ENCODE results near the gene COLEC12.

The COLEC12 gene

DNA sequence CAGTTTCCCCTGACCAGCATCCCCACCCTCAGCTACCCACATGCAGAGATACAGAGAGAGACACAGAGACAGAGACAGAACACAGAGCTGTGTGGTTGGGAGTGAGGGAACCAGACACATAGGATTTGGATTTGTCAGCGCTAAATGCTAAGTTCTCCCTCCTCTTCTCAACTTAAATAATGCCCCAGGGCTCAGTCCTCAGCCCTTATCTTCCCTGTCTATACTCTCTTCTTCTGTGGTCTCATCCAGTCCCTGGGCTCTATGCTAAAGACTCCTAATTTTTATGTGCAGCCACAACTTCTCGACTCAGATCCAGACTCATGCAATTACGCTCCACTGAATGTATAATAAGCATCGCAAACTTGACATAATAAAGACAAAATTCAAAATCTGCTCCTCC lies 47.1 kb downstream of the COLEC12 start:
- Histone ChIP-seq H3K4me3 (ENCODE audit: low read depth, low read length) (no peak overlapping the region), H3K27ac (no peak overlapping the region), H3K36me3 (replicated peaks) (no peaks in the 10 kb centered on the region), H3K27me3 (replicated peaks) (no peaks in the 10 kb centered on the region)
- DNase-seq: no peak
- no peak for TF ChIP-seq CTCF (IDR thresholded peaks at IDR 0.05; ENCODE audit: low read depth, low read length, missing control alignments)
- in situ Hi-C loops (cut with HindIII; ENCODE audit: low pct_ligation_motif_present, low sequenced_read_pairs): no loop called here

DNA sequence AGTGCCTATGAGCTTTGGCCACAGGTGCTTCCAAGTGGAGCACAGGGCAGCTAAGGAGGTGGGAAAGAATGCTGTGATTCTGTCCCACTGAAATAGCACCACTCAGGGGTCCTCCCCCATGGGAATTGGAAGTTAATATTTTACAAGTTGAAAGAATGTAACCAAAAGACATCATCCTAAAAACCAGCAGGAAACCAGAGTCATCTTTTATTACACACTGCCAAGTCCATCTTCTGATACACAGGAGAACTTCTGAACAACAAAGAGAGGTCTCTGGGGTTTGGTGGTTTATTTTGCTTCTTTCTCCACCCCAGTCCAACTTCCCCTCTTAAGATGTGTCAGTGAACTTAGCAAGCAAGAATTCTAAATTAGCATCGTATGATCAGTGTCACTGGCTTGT lies 47.7 kb downstream of the COLEC12 start:
- no peaks in the 10 kb centered on the region for H3K36me3 ChIP-seq (replicated peaks)
- in situ Hi-C loops (cut with HindIII; ENCODE audit: low pct_ligation_motif_present, low sequenced_read_pairs): no loop called here

GRCh38 chr18:449374-449773 lies 51.1 kb downstream of the COLEC12 start:
- TF ChIP-seq CTCF (IDR thresholded peaks at IDR 0.05; ENCODE audit: low read depth, low read length, missing control alignments): no peak
- in situ Hi-C loops (cut with HindIII; ENCODE audit: low pct_ligation_motif_present, low sequenced_read_pairs): no loop called here
- no peak for DNase-seq
- no peaks in the 10 kb centered on the region for H3K36me3 ChIP-seq (replicated peaks)
- H3K27me3 ChIP-seq (replicated peaks): no peaks in the 10 kb centered on the region
- no peak overlapping the region for H3K27ac ChIP-seq
- H3K4me3 ChIP-seq (ENCODE audit: low read depth, low read length): no peak overlapping the region

More for the DNA sequence above, 47.7 kb downstream of the COLEC12 start:
- DNase-seq: no peak
- H3K4me3 ChIP-seq (ENCODE audit: low read depth, low read length): no peak overlapping the region
- H3K27me3 ChIP-seq (replicated peaks): no peaks in the 10 kb centered on the region
- TF ChIP-seq CTCF (IDR thresholded peaks at IDR 0.05; ENCODE audit: low read depth, low read length, missing control alignments): no peak
- H3K27ac ChIP-seq: no peak overlapping the region

DNA sequence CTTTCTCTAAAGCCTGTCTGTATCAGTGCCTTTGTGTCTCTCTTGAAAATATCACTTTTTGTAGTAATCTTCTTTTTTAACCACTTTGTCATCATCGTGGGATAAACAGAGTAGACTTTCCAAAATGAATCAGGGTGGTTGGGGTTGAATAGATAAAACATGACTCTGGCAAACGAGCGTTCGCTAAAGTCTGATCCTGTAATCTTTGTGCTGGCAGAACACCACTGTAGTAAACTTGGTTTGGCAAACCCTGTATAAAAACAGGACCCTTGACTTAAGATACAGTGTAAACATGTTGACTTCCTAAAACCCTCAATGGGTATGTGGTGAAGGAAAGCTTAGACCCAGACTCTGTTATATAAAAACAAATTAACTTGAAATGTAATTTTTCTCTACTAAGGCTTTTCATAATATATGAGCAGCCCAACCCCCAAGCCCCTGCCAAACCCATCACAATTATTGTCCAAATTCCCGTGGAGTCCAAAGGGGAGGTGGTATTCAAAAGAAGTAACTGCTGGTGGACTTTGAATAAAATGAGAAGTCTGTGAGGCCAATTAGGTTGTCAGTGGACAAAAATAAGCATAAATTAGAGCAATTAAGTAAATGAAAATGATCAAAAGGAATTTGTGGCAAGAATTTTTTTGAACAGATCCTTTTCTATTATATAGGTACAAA lies 52.2 kb downstream of the COLEC12 start:
- no peak for TF ChIP-seq CTCF (IDR thresholded peaks at IDR 0.05; ENCODE audit: low read depth, low read length, missing control alignments)
- no peak overlapping the region for H3K27ac ChIP-seq
- H3K27me3 ChIP-seq (replicated peaks): no peaks in the 10 kb centered on the region
- H3K36me3 ChIP-seq (replicated peaks): no peaks in the 10 kb centered on the region
- H3K4me3 ChIP-seq (ENCODE audit: low read depth, low read length): no peak overlapping the region
- no peak for DNase-seq
- in situ Hi-C loops (cut with HindIII; ENCODE audit: low pct_ligation_motif_present, low sequenced_read_pairs): no loop called here

DNA sequence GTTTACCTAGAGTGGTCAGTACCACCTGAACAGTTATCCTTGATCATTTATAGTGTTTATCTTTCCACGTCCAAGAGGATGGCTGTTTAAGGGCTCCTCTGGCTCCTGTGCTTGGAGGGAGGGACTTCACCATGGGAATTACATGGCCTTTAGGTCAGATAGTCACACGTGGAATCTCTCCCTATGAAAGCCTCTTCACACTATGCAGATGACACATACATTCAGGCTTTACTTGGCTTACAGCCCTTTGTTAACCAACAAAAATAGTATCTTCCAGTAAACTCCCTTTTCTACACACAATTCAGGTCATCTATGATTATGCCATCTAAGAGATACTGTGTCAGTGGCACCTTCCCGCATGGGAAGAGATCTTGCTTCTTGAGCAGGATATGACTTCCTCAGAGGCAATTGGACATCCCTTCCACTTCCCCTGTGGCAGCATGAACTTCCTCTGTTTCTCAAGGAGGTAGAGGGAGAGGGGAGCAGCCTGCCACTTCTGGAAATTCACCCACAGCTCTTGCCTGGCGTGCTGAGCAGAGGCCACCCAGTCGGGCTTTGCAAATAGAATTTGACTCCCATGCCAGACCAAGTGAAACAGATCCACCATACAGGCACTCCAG lies 53.5 kb downstream of the COLEC12 start:
- Histone ChIP-seq H3K27ac (no peak overlapping the region), H3K27me3 (replicated peaks) (no peaks in the 10 kb centered on the region), H3K36me3 (replicated peaks) (no peaks in the 10 kb centered on the region), H3K4me3 (ENCODE audit: low read depth, low read length) (no peak overlapping the region)
- DNase-seq: peak; percentile 43
- in situ Hi-C loops (cut with HindIII; ENCODE audit: low pct_ligation_motif_present, low sequenced_read_pairs): no loop called here
- TF ChIP-seq CTCF (IDR thresholded peaks at IDR 0.05; ENCODE audit: low read depth, low read length, missing control alignments): no peak
